Activated naive CD8-positive, alpha-beta T cell treated with anti-CD3 and anti-CD28 coated beads for 36 hours (primary cell): ENCODE results near the gene JCAD. TPM values are rescaled to one million over a fixed set of nuclear protein-coding genes. Genes with fewer than 3 reads are reported as not detected.
"Not testable (repeated sequence)": the region's sequence is repeated elsewhere in the genome, so short reads cannot be mapped to it uniquely, and the experiment has no call there.

Experiments used
- DNase-seq: peaks from one replicate; pipeline ENCODE4 v3.0.0; 2021
- H3K27ac Mint-ChIP-seq: one replicate; pipeline ENCODE4 v1.8.0; 2022; ENCODE audit warnings: mild to moderate bottlenecking, moderate library complexity, mixed read lengths
- H3K27me3 Mint-ChIP-seq: one replicate; pipeline ENCODE4 v1.8.0; 2022; ENCODE audit warnings: mild to moderate bottlenecking, mixed read lengths
- H3K36me3 Mint-ChIP-seq: one replicate; pipeline ENCODE4 v1.8.0; 2021; ENCODE audit warnings: mild to moderate bottlenecking, mixed read lengths
- H3K4me1 Mint-ChIP-seq: one replicate; pipeline ENCODE4 v1.8.0; 2021; ENCODE audit warnings: mixed read lengths
- H3K4me3 Mint-ChIP-seq: one replicate; pipeline ENCODE4 v1.8.0; 2022; ENCODE audit warnings: mild to moderate bottlenecking, moderate library complexity, mixed read lengths
- H3K9me3 Mint-ChIP-seq: one replicate; pipeline ENCODE4 v1.8.0; 2022; ENCODE audit warnings: mixed read lengths
- total RNA-seq, 2 experiments: library from RNA; stranded (reverse); gene quantifications; one replicate each; pipeline ENCODE4 v1.2.3, GENCODE V29; 2021

JCAD gene, protein sequence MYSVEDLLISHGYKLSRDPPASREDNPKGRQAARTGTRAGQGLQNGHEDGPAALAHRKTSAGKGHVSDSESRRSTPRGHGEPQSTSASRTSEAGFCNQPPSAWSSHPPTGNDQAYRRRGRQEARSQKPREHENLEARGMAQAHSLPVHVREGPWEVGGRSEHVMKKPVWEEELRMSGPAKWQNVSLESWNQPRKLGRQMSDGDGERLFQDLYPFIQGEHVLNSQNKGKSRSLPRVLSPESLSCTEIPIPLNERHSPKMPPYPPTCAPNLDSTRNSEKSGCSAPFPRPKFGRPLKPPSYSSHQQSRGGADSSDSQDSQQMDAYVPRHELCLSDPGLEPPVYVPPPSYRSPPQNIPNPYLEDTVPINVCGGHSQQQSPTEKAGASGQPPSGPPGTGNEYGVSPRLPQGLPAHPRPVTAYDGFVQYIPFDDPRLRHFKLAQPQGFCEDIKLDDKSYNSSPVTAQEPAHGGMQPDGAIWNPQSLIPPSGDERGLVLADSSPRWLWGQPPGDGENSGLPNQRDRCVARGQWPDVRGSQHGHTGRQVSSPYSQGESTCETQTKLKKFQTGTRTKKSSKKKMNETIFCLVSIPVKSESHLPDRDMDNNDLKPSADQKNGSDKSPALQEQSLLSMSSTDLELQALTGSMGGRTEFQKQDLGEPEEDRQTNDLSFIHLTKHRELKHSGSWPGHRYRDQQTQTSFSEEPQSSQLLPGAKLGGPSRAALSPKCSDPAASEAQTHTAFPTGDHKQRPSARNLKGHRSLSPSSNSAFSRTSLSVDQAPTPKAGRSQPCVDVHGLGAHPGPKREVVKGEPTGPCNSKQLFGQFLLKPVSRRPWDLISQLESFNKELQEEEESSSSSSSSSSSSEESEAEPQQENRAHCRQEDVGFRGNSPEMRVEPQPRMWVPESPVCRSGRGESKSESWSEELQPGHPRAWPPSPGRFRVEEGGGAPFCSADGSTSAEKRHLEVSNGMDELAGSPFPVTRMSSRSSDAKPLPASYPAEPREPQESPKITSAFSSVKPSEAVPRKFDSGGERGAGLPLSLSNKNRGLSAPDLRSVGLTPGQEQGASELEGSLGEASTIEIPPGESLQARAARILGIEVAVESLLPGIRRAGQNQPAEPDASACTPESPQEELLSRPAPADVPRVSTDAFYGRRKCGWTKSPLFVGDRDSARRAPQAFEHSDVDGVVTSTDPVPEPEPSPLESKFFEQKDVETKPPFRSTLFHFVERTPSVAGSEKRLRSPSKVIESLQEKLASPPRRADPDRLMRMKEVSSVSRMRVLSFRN (N-terminal part only)
- under 1 TPM; 0.02 to 0.14 TPM for total RNA-seq

DNA sequence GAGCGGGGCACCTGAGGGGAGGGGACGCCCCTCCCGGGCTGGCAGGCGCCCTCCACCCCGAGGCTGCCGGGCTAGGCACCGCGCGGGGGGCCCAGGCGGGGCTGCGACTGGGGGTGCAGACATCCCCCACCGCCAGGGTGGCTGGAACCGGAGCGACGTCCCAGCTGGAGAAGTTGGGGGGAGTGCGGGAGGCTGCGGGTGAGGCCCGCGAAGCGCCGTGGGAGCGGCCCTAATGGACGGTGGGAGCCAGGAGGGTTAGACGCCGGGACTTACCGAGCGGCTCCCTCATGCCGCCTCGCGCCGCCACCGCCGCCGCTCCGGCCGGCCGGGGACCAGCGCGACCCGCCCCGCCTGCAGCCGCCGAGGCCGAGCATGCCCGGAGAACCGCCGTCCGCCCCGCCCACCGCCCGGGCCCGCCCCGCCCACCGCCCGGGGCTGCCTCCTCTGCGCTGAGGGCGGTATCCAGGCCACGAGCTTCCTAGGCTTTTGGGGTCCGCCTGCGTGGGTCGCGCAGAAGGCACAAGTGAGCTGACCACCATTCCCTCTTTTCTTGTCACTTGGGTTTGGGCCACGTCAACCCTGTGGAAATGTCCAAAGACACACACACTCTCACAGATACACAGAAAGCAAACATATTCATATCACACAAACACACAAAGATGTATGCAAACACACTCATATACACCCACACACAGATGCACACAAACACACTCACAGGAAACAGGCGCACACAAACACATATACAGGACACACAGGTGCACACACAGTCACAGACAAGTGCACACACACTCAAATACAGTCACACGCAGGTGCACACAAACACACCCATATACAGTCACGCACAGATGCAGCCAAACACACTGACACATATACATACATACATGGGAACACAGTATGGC is at the start of gene JCAD:
Gene JCAD, minus strand, starts transcription at position 378 of the 899 bp plus-strand sequence. CDS start 11,774 bp downstream, outside the sequence.
- Mint-ChIP-seq H3K27ac (no peak within 1 kb of the TSS), H3K9me3 (no peaks in the 10 kb centered on the region), H3K4me1 (no peaks in the 10 kb centered on the region), H3K36me3 (no peaks in the 10 kb centered on the region), H3K4me3 (peak within 1 kb of the TSS; percentile 48), H3K27me3 (peaks cover 81% of the 10 kb centered on the region)
- peak; percentile 55 for DNase-seq

DNA sequence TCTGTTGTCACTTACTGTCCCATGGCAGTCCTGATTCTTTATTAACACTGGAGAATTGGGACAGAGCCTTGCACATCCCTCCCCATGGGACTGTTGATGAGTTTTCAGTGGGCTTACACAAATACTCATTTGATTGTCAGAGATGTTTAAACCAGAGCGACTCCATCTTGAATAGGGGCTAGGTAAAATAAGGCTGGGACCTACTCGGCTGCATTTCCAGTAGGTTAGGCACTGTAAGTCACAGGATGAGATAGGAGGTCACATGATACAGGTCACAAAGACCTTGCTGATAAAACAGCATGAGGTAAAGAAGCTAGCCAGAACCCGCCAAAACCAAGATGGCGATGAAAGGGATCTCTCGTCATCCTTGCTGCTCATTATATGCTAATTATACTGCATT is 47.6 kb upstream of the JCAD start:
- Mint-ChIP-seq H3K4me1 (no peaks in the 10 kb centered on the region), H3K9me3 (no peaks in the 10 kb centered on the region)

DNA sequence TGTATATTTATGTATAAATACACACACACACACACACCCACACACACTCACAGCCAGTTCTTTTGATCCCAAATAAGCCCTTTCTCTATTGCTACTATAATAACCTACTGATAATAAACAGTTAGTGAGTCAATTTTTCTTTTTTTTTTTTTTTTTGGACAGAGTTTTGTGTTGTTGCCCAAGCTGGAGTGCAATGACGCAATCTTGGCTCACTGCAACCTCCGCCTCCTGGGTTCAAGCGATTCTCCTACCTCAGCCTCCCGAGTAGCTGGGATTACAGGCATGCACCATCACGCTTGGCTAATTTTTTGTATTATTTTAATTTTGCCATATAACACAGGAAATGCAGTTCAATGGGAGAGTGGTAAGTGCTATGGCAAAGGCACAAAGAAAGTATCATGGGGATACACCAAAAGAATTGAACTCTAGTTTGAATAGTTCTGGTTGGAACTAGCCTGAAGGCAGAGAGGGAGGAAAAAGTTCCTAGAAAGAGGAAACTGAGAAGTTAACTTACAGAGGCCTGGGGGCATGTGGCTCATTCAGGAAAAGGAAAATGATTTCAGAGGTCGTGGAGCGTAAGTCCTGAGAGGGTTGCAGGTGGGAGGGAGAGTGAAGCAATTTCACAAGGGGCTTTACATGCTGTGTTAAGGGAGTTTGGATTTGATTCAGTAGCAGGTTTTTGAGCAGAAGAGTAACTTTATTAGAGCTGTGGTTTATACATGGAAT is 44.4 kb upstream of the JCAD start:
- no peaks in the 10 kb centered on the region for H3K9me3 Mint-ChIP-seq
- no peaks in the 10 kb centered on the region for H3K36me3 Mint-ChIP-seq
- peaks cover 30% of the 10 kb centered on the region for H3K27me3 Mint-ChIP-seq
- no peak overlapping the region for H3K4me3 Mint-ChIP-seq
- no peaks in the 10 kb centered on the region for H3K4me1 Mint-ChIP-seq
- no peak for DNase-seq
- no peak overlapping the region for H3K27ac Mint-ChIP-seq

More for the DNA sequence above, 47.6 kb upstream of the JCAD start:
- peaks cover 29% of the 10 kb centered on the region for H3K27me3 Mint-ChIP-seq
- no peaks in the 10 kb centered on the region for H3K36me3 Mint-ChIP-seq
- DNase-seq = no peak
- no peak overlapping the region for H3K4me3 Mint-ChIP-seq
- no peak overlapping the region for H3K27ac Mint-ChIP-seq

DNA sequence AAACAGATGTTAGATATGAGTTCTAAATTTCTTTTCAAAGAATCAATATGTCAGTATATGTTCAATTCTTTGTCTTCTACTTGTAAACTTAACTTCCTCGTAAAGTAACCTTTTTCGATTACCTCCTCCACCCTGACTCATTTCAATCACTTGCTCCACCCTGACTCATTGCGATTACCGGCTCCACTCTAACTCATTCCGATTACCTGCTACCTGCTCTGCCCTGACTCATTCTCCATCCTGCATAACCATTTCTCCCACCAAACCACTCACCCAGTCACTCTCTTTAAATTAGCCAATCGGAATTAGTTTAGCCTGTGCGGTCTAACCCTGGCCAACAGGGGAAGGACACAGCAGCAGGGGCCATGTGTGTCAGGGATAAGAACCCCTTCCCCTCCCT is 40.3 kb upstream of the JCAD start:
- not testable (repeated sequence) for H3K4me3 Mint-ChIP-seq, H3K27ac Mint-ChIP-seq, H3K9me3 Mint-ChIP-seq, H3K4me1 Mint-ChIP-seq, H3K36me3 Mint-ChIP-seq, DNase-seq
- peaks cover 35% of the 10 kb centered on the region for H3K27me3 Mint-ChIP-seq

DNA sequence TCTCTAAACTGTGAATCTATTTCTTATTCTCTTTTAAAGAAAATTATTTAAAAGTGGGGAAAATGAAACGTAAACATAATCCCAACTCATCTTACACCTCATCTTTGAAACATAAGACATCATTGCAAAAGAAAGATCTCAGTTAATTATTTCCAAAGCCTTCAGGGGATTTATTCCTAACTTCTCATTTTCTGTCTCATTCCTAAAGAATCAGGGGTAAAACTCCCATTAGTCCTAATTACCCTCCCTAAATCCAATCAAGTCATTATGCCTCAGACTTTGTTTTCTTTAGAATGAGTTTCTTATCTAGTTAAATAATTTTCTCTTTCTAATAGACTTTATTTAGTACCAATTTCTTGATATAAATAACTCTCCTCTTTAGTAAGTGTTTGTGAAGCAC is 39.7 kb upstream of the JCAD start:
- no peak for DNase-seq
- H3K27me3 Mint-ChIP-seq = peaks cover 35% of the 10 kb centered on the region
- no peaks in the 10 kb centered on the region for H3K9me3 Mint-ChIP-seq
- H3K36me3 Mint-ChIP-seq = no peaks in the 10 kb centered on the region
- H3K27ac Mint-ChIP-seq = no peak overlapping the region
- no peaks in the 10 kb centered on the region for H3K4me1 Mint-ChIP-seq
- H3K4me3 Mint-ChIP-seq = no peak overlapping the region

DNA sequence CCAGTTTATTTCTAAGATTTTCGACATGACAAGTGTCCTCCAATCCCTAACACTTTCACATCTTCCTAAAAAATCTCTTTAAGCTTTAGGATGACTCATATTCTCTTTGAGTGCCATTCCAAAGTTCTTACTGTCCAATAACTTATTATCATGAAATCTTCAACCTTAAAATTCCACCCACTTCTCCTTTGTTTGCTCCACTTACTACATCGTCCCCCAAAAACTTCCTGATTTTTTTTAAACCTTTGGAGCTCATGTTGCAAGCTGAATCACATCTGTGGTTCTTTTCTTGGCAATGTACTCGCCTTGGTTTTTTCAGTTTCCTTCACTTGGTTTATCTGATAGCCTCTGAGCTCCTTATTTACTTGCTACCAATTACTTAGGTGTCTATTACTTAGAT is 39.2 kb upstream of the JCAD start:
- Mint-ChIP-seq H3K9me3 (no peaks in the 10 kb centered on the region), H3K27ac (no peak overlapping the region), H3K4me3 (no peak overlapping the region), H3K36me3 (no peaks in the 10 kb centered on the region), H3K27me3 (peaks cover 35% of the 10 kb centered on the region), H3K4me1 (no peaks in the 10 kb centered on the region)
- no peak for DNase-seq

DNA sequence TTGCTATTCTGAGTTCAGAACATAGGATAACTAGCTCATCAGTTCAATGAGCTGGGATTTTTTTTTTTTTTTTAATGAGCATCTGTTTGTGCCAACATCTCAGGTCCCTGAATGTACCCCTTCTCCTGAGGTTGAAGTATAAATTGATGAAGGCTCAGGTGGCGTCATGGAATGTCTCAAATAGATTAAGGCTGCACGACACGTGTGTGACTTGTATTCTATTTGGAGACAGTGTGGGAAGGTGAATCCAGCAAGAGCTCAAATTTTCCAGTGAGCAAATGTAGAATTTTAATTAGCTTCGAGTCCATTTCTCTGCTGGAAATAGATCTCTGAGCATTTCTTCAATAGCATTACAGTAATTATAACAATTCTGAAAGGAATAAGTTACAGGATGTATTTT is 37.2 kb upstream of the JCAD start:
- H3K27ac Mint-ChIP-seq = no peak overlapping the region
- no peak overlapping the region for H3K4me3 Mint-ChIP-seq
- no peaks in the 10 kb centered on the region for H3K36me3 Mint-ChIP-seq
- H3K4me1 Mint-ChIP-seq = no peaks in the 10 kb centered on the region
- peaks cover 37% of the 10 kb centered on the region for H3K27me3 Mint-ChIP-seq
- H3K9me3 Mint-ChIP-seq = no peaks in the 10 kb centered on the region
- no peak for DNase-seq

DNA sequence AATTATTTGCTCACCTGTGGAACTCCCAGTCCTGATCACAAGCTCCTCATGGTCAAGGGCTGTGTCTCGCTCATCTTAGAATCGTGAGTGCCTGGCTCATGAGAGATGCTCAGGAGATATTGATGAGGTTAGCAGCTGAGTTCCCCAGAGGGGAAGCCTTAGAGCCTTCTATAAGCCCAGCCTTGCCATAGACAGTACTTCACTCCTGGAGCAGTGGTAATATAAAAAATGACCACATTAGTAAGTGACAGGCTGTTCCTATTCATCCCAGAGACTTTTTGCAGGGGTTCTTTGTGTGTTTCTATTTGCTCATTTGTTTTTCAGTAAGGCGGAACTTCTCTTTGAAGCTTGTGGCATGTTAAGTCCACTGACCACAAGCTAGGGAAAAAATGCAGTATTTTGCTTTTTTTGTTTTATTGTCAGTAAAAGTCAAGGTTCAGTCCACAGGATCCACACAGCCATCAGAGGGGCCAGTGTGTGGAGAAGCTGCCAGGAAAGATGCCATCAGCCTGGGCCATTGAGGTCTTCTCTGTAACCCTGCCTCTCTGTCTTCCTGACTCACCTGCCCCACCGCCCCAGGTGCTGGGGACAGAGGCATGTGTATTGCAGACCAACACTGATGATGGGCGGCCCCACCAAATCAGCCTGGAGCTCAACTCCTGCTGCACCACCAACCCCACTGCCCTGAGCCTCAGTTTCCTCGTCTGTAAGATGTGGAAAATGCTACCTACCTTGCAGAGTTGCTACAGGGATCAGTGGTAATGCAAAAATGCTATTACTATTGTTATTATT is 36.4 kb upstream of the JCAD start:
- H3K27me3 Mint-ChIP-seq = peaks cover 35% of the 10 kb centered on the region
- H3K27ac Mint-ChIP-seq = no peak overlapping the region

DNA sequence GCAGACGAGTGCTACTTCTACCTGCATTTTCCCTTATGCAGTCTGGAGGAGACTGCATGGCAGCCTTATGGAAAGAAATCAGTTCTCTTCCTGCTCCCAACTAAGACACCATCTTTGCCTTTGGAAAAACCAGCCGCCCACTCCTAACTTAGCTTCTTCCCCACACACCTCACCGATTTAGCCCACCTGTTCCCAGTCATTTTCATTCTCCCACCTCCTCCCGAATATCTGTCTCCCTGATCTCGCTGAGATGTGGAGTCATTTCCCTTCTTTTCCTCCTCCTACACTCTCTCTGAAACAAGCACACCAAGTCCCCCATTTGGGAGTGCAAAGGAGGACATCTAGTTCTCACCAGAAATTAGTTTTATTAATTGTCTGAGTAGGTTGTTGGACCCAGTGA is 35.2 kb upstream of the JCAD start:
- H3K4me1 Mint-ChIP-seq = no peaks in the 10 kb centered on the region
- no peak for DNase-seq
- H3K4me3 Mint-ChIP-seq = no peak overlapping the region
- H3K9me3 Mint-ChIP-seq = no peaks in the 10 kb centered on the region
- H3K27me3 Mint-ChIP-seq = peaks cover 28% of the 10 kb centered on the region
- no peaks in the 10 kb centered on the region for H3K36me3 Mint-ChIP-seq
- H3K27ac Mint-ChIP-seq = no peak overlapping the region

More for the DNA sequence above, 36.4 kb upstream of the JCAD start:
- Mint-ChIP-seq H3K9me3 (no peaks in the 10 kb centered on the region), H3K36me3 (no peaks in the 10 kb centered on the region), H3K4me1 (no peaks in the 10 kb centered on the region), H3K4me3 (no peak overlapping the region)
- no peak for DNase-seq

DNA sequence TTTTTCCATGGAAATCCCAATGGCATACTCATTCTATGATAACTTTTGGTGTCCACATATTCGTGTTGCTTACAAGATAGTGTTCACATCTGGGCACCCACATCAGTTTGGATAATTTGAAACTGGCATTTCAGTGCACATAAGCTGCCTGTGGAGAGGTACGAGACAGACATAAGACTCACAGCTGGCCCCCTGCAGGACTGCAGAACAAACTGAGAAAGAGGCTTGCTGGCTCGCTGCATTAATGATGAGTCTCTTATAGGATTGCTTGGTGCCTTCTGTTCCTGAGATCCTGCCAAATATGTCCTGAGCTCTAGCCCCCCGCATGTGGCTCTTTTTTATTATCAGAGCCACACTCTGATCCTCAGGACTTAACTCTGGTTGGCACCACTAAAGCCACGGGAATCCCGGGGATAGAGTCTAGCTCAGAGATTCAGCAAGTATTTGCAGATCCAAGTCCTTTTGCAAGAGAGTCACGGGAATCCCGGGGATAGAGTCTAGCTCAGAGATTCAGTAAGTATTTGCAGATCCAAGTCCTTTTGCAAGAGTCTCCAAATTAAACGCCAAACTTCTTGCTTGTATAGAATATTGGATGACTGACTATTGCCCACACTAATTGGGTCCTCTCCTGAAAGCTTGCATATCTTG is 34.0 kb upstream of the JCAD start:
- Mint-ChIP-seq H3K4me3 (no peak overlapping the region), H3K4me1 (no peaks in the 10 kb centered on the region), H3K9me3 (no peaks in the 10 kb centered on the region), H3K27ac (no peak overlapping the region), H3K27me3 (peaks cover 22% of the 10 kb centered on the region), H3K36me3 (no peaks in the 10 kb centered on the region)
- no peak for DNase-seq

DNA sequence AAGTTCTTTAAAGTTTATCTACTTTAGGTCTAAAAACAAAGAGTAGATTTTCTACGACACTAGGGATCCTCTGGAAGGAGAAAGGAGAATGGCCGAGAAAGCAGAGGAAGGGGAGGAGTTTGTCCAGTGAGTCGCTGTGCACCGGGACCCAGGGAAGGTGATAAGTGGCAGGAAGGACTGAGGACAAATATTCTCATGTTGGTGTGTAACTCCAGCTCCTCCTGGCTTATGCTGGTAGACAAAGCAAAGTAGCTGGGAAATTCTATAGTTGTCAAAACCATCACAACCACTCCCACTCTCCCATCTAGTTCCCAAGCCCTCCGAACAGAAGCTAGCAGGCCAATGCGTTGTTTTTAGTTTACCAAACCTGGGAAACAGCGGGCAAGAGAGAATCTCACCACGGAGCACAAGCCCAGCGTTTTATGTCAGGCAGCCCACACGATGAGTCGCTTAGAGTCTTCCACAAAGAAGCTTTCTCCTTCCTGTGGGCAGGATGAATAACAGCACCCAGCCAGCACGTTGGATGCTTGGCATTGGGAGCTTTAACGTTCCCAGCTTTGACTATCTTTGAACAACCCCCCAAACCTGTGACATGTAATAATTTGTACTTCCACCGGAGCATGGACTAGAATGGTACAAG is 32.9 kb upstream of the JCAD start:
- Mint-ChIP-seq H3K4me1 (no peaks in the 10 kb centered on the region), H3K36me3 (no peaks in the 10 kb centered on the region), H3K9me3 (no peaks in the 10 kb centered on the region), H3K4me3 (no peak overlapping the region), H3K27ac (no peak overlapping the region), H3K27me3 (peaks cover 24% of the 10 kb centered on the region)
- no peak for DNase-seq

DNA sequence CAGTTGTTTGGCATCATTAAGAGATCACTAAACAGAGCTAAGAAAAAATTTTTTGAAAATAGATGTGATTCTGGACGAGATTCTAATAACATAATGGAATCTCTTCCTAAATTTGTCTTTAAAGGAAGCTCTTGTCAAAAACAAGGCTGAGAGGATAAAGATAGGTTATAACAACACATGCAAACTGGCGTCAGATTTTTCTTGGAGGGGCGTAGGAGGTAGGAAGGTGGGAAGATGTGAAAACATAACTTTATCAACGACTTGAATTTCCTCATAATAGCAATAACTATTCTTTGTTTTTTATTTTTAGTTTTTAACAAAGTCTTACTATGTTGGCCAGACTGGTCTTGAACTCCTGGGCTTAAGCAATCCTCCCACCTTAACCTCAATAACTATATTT is 31.8 kb upstream of the JCAD start:
- Mint-ChIP-seq H3K9me3 (no peaks in the 10 kb centered on the region), H3K36me3 (no peaks in the 10 kb centered on the region), H3K4me3 (no peak overlapping the region), H3K27me3 (peaks cover 24% of the 10 kb centered on the region), H3K4me1 (no peaks in the 10 kb centered on the region), H3K27ac (no peak overlapping the region)
- DNase-seq = no peak
